K562 treated with DMSO at 1 percent for 48 hours (cell line): ENCODE data around the gene RRAS. TPM values are rescaled to one million over a fixed set of nuclear protein-coding genes. Genes with fewer than 3 reads are reported as not detected.

Source experiments
- total RNA-seq: library from RNA; unstranded; fragments of 300-600 nt; gene quantifications from 2 replicates; pipeline ENCODE4 v1.2.3, GENCODE V29; 2022; ENCODE audit warnings: low replicate concordance; ENCODE audit errors: extremely low read depth

Gene RRAS
- total RNA-seq: not detected in 2 replicates

DNA sequence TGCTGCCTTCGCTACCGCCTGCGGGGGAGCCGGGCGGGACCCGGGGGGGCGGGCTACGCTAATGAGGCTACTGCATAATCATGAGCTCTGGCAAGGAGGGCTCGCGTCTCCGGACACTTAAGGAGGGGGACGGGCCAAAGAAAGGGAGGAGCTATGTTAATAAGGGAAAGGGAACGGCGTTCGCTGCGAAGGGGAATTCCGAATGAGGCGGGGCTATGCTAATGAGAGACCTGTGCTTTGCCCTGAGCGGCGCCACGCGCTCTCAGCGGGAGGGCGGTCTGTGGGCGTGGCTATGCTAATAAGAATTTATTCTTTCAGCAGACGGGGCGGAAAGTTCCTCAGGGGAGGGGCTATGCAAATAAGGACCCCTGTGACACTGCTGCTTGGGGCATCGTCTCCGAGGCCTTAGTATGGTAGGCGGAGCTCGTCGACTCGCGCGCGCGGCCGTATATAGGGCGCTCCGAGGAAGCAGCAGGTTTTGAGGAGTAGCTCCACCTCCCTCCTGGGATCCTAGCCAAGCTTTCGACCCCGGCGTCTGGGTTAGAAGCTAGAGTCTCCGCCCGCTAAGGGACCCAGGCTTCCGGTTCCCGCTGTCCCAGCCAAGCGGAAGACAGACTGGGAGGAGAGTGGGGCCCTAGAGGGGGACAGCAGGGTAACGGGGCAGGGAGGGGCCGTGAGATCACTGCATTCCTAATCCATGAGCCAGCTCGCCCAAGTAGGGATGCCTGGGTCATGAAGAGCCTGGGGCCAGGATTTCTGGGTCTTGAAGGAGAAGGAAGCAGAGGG lies at the start of gene RRAS:
TSS of gene RRAS (minus strand) at position 31 of the 786 bp plus-strand sequence. CDS start 45 bp downstream, outside the sequence.

DNA sequence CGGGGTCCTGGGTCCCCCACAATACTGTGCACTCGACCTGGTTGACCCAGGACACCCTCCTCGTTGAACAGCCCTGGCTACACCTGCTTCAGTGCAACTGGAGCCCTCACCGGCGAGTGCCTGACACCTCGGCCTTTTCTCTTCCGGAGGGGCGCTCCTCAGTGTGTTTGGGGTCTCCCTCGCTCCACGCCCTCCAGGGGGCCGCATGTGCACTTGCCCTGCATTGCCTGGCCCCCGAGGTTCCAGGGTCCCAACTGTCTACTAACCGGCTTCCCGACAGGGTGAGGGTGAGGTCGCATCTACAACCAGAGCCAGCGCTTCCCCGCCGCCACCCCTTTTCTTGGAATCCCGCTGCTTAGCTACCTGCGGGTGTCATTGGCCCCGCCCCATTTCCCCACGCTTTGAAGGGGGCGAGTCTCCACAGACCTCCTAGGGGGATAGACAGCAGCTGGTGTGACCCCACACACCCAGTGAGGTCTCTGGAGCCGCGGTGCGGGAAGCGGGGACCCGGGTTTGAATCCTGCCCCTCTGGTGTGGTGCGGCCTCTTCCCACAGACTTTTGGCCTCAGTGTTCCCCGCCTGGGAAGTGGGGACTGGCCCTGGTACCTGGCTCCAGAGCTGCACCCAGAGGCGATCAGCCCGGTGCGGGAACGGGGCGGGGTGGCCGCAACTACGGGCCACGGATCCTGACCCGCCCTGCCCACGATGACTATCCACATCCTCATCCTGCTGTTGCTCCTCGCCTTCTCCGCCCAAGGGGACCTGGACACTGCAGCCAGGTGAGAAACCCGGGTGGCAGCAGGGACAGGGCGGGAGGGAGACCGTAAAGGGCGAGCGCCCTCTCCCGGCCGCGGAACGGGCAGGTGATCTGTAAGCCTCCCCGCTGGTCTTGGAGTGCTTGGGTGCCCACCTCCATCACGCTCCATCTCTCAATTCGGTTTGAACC lies 49.5 kb upstream of the RRAS start, which contains the start of gene ADM5:
TSS of gene ADM5 (plus strand) at position 462 of the 946 bp plus-strand sequence. CDS start at position 706, 244 bp downstream.

DNA sequence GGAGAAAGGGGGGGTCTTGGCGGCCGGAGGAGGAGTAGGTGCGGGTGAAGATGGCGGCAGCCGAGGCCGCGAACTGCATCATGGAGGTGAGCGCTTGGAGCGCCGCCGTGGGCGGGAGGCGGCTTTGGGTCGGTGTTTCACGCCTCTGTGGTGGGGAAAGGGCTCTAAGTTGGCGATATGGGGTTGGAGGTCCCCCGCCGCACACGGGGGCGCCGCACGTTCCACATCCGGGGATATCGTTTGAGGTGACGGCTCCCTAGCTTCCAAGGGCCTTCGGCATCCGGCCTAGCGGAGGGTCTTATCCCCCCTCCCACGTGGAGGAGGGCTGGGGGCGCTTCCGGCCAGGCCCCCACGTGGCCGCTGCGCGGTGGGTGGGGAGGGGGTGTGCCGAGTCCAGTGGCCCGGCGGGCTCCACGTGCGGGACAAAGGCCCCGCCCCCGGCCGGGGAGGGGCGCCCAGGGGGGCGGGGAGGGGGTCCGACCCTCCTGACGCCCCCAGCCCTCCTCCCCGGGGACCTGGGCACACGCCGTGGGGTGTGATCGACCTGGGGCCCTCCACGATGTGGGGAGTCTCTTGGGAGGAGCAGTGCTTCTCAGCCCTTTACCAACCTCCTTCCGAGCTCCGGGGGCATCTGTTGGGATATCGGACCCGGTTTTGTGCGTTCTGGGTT lies 37.4 kb upstream of the RRAS start, which contains the start of gene PRMT1:
TSS of gene PRMT1 (plus strand) at position 41 of the 670 bp plus-strand sequence. CDS start at position 51, 10 bp downstream.

DNA sequence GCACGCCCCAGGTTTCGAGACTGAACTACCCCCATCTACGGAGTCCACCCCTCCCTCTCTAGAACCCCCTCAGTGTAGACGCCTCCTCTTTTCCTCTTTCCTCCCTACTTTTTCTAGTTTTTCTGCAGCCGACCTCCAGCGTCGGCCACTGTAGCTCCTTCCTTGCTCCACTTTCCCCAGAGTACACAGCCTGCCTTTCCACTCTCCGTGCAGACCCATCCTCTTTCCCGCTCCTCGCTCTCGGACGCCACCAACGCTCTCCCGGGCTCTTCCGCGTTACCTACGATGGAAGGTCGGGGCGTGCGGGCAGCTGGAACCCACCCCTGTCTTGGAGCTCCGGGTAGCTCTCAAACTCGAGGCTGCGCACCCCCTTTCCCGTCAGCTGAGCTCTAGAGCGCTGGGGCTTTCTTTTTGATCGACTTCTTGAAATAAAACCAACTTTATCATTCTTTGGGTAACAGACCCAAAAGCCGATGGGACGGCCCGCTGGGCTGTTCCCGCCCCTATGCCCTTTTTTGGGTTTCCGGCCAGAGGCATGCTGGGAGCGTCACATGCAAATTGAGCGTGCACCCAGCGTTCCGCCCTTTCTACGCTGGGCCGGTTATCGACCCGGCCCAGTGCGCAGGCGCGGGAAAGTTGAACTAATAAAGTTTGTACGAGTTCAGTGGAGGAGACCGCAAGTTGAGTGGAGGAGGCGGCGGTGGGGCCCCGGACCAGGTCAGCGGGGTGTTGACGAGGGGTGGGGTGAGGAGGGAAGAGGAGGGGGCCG lies 25.6 kb upstream of the RRAS start, which contains the start of the genes BCL2L12 and IRF3:
TSS of gene BCL2L12 (plus strand) at position 583 of the 769 bp plus-strand sequence. CDS start 760 bp downstream, outside the sequence.
TSS of gene IRF3 (minus strand) at position 507 of the 769 bp plus-strand sequence. CDS start 1,019 bp downstream, outside the sequence.

DNA sequence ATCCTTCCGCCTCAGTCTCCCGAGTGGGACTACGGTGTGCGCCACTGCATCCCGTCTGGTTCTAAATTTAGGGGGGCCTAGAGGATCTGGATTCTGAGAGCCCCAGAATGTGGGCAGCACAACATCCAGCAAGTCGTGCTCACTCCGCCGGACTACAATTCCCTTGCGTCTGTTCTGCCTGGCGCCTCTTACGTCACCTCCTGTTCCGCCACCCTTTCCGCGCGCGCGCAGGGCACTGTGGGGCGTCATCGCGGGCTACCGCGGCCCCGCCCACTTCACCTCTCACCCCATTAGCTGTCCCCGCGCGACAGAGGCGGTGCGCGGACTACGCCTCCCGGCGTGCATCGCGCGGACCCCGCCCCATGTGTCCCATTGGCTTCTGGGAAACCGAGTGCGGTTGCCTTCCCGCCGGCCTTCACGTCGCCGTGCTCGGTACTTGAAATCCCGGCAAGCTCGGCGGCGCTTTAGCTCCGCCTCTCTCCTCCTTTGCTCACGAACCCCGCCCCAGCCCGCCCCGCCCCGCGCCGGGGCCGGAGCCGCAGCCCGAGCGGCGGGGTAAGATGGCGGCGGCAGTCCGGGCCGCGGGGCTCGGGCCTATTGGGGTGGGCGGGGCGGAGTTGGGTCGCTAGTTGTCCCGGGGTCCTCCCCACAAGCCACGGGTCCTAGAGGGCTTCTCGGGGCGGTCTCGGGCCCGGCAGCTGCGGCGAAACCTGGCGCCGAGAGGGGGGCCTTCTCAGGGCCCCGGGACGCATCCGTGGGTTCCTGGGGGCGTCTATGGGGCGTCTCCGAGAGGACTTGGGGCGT lies 1.9 kb upstream of the RRAS start, which contains the start of gene SCAF1:
TSS of gene SCAF1 (plus strand) at position 522 of the 804 bp plus-strand sequence. CDS start 2,818 bp downstream, outside the sequence.

DNA sequence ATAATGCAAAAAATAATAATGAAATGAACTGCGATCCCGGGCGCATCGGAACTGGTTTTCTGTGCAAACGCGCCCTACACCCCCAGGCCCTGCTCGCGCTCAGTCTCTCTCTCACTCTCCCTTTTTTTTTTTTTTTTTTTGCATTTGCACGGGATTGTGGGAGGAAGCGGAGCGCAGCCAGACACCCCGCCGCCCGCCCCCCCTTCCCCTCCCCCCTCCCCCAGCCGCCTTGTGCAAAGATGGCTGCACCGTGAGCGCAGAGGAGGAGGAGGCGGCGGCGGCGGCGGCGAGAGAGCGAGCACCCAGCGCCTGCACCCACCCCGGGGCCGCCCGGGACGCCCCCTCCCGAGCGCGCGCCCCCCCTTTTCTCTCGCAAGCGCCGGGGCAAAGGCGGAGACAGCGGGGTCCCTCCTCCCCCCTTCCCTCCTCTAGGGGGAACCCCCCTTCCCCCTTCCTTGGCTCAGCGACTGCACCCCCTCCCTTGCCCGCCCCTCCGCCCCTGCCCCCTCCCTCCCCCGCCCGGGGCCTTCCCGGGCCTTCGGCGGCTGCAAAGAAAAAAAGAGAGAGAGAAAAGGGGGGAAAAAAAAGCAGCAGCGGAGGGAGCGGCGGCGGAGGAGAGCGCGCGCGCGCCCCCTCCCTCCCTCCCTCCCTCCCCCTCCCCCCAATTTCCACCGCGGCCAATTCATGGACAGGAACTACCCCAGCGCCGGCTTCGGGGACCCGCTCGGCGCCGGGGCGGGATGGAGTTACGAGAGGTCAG lies 48.8 kb downstream of the RRAS start, which contains the start of gene PRR12:
TSS of gene PRR12 (plus strand) at position 212 of the 760 bp plus-strand sequence. CDS start at position 685, 473 bp downstream.

Other genes with a start within 250 kb of the RRAS start
- gene PTH2, start 216.7 kb downstream of the RRAS start, total RNA-seq: not detected in 2 replicates
- not detected in 2 replicates for gene GFY, start 214.8 kb downstream of the RRAS start, total RNA-seq
- gene SLC17A7, start 198.6 kb downstream of the RRAS start, total RNA-seq: not detected in 2 replicates
- not detected in 2 replicates for gene PIH1D1, start 188.3 kb downstream of the RRAS start, total RNA-seq
- gene ALDH16A1, start 186.9 kb downstream of the RRAS start, total RNA-seq: not detected in 2 replicates
- gene FLT3LG, start 165.9 kb downstream of the RRAS start, total RNA-seq: not detected in 2 replicates
- 3,760 and 3,772 TPM in 2 replicates for gene RPL13A, start 152.5 kb downstream of the RRAS start, total RNA-seq
- gene RPS11, start 143.7 kb downstream of the RRAS start, total RNA-seq: 2,330 TPM in 1 of 2 replicates, not detected in the other
- gene FCGRT, start 127.5 kb downstream of the RRAS start, total RNA-seq: not detected in 2 replicates
- gene RCN3, start 112.1 kb downstream of the RRAS start, total RNA-seq: not detected in 2 replicates
- 906 TPM in 1 of 2 replicates, not detected in the other for gene NOSIP, start 59.6 kb downstream of the RRAS start, total RNA-seq
- not detected in 2 replicates for gene PRRG2, start 58.8 kb downstream of the RRAS start, total RNA-seq
- gene PRR12, start 49.0 kb downstream of the RRAS start, total RNA-seq: not detected in 2 replicates
- gene SCAF1, start 2.1 kb upstream of the RRAS start, total RNA-seq: not detected in 2 replicates
- not detected in 2 replicates for gene IRF3, start 25.7 kb upstream of the RRAS start, total RNA-seq
- gene BCL2L12, start 25.8 kb upstream of the RRAS start, total RNA-seq: not detected in 2 replicates
- not detected in 2 replicates for gene PRMT1, start 37.1 kb upstream of the RRAS start, total RNA-seq
- gene ADM5, start 49.5 kb upstream of the RRAS start, total RNA-seq: not detected in 2 replicates
- not detected in 2 replicates for gene CPT1C, start 51.0 kb upstream of the RRAS start, total RNA-seq
- not detected in 2 replicates for gene TSKS, start 123.2 kb upstream of the RRAS start, total RNA-seq
- gene AP2A1, start 126.9 kb upstream of the RRAS start, total RNA-seq: 113 TPM in 1 of 2 replicates, not detected in the other
- gene FUZ, start 173.1 kb upstream of the RRAS start, total RNA-seq: not detected in 2 replicates
- not detected in 2 replicates for gene MED25, start 178.1 kb upstream of the RRAS start, total RNA-seq
- gene PTOV1, start 211.0 kb upstream of the RRAS start, total RNA-seq: not detected in 2 replicates
- not detected in 2 replicates for gene PNKP, start 227.4 kb upstream of the RRAS start, total RNA-seq
- gene AKT1S1, start 237.2 kb upstream of the RRAS start, total RNA-seq: not detected in 2 replicates
- gene TBC1D17, start 237.6 kb upstream of the RRAS start, total RNA-seq: not detected in 2 replicates